Muscle layer of duodenum (tissue), 2 donors: ENCODE results near the gene DRC1.

Source experiments
- H3K27ac ChIP-seq: one replicate; pipeline ENCODE4 v1.7.0; 2013; ENCODE audit warnings: mild to moderate bottlenecking, low read length
- H3K27me3 ChIP-seq: one replicate; pipeline ENCODE4 v1.7.0; 2013; ENCODE audit warnings: low read depth, mild to moderate bottlenecking, control low read depth, low read length
- H3K36me3 ChIP-seq, 2 donors: one replicate each; pipeline ENCODE4 v1.7.0; 2013; ENCODE audit warnings: low read length in 2 of 2, control low read depth in 1 of 2, mild to moderate bottlenecking in 1 of 2; ENCODE audit not compliant: insufficient read depth in 2 of 2, control insufficient read depth in 1 of 2
- H3K4me1 ChIP-seq, 2 donors: one replicate each; pipeline ENCODE4 v1.7.0; 2013; ENCODE audit warnings: low read length in 2 of 2, mild to moderate bottlenecking in 2 of 2, control low read depth in 1 of 2, moderate library complexity in 1 of 2; ENCODE audit not compliant: insufficient read depth in 2 of 2, control insufficient read depth in 1 of 2
- H3K4me3 ChIP-seq, 2 donors: one replicate each; pipeline ENCODE4 v1.7.0; 2013; ENCODE audit warnings: low read length in 2 of 2, low read depth in 1 of 2, mild to moderate bottlenecking in 1 of 2
- H3K9me3 ChIP-seq, 2 donors: one replicate each; pipeline ENCODE4 v1.7.0; 2013; ENCODE audit warnings: low read length in 2 of 2, control low read depth in 1 of 2, mild to moderate bottlenecking in 1 of 2; ENCODE audit not compliant: control insufficient read depth in 1 of 2
- donor health status: healthy.

DRC1 gene

GRCh38 chr2:26492749-26493515 lies 91.2 kb downstream of the DRC1 start:
- no peak overlapping the region for H3K27ac ChIP-seq
- H3K9me3 ChIP-seq = no peaks in the 10 kb centered on the region
- no peaks in the 10 kb centered on the region for H3K4me1 ChIP-seq
- no peaks in the 10 kb centered on the region for H3K36me3 ChIP-seq
- H3K27me3 ChIP-seq = no peaks in the 10 kb centered on the region
- H3K4me3 ChIP-seq = no peak overlapping the region

- Histone ChIP-seq H3K9me3 (no peaks in the 10 kb centered on the region), H3K4me1 (no peaks in the 10 kb centered on the region), H3K27ac (no peak overlapping the region), H3K27me3 (no peaks in the 10 kb centered on the region), H3K4me3 (no peak overlapping the region), H3K36me3 (no peaks in the 10 kb centered on the region)
Observed at GRCh38 chr2:26493566-26493965, 91.8 kb downstream of the DRC1 start.

- Histone ChIP-seq H3K9me3 (no peaks in the 10 kb centered on the region), H3K27me3 (no peaks in the 10 kb centered on the region), H3K27ac (no peak overlapping the region), H3K36me3 (no peaks in the 10 kb centered on the region), H3K4me1 (no peaks in the 10 kb centered on the region), H3K4me3 (no peak overlapping the region)
Observed at GRCh38 chr2:26494199-26494598, 92.5 kb downstream of the DRC1 start.

- Histone ChIP-seq H3K27me3 (no peaks in the 10 kb centered on the region), H3K4me3 (no peak overlapping the region), H3K9me3 (no peaks in the 10 kb centered on the region), H3K36me3 (no peaks in the 10 kb centered on the region), H3K27ac (no peak overlapping the region), H3K4me1 (no peaks in the 10 kb centered on the region)
Observed at GRCh38 chr2:26494891-26495290, 93.2 kb downstream of the DRC1 start.

- no peak overlapping the region for H3K27ac ChIP-seq
- H3K4me3 ChIP-seq = no peak overlapping the region
- H3K4me1 ChIP-seq = no peaks in the 10 kb centered on the region
- H3K36me3 ChIP-seq = no peaks in the 10 kb centered on the region
- no peaks in the 10 kb centered on the region for H3K9me3 ChIP-seq
- no peaks in the 10 kb centered on the region for H3K27me3 ChIP-seq
Observed at GRCh38 chr2:26495705-26496297, 94.1 kb downstream of the DRC1 start.

GRCh38 chr2:26500406-26500805 lies 98.7 kb downstream of the DRC1 start:
- no peaks in the 10 kb centered on the region for H3K9me3 ChIP-seq
- no peak overlapping the region for H3K4me3 ChIP-seq
- H3K27ac ChIP-seq = no peak overlapping the region
- H3K27me3 ChIP-seq = peaks cover 3% of the 10 kb centered on the region
- H3K36me3 ChIP-seq = no peaks in the 10 kb centered on the region
- H3K4me1 ChIP-seq = peaks cover 0 to 15% of the 10 kb centered on the region in 2 donors

GRCh38 chr2:26503231-26503880 lies 101.6 kb downstream of the DRC1 start:
- H3K27me3 ChIP-seq = peaks cover 3% of the 10 kb centered on the region
- H3K4me3 ChIP-seq = peak overlapping the region; percentile 48 to 61
- H3K36me3 ChIP-seq = no peaks in the 10 kb centered on the region
- peaks cover 0 to 15% of the 10 kb centered on the region in 2 donors for H3K4me1 ChIP-seq
- no peak overlapping the region for H3K27ac ChIP-seq
- no peaks in the 10 kb centered on the region for H3K9me3 ChIP-seq

- Histone ChIP-seq H3K27me3 (peaks cover 3% of the 10 kb centered on the region), H3K27ac (no peak overlapping the region), H3K9me3 (no peaks in the 10 kb centered on the region), H3K36me3 (no peaks in the 10 kb centered on the region), H3K4me1 (peaks cover 0 to 15% of the 10 kb centered on the region in 2 donors), H3K4me3 (peak overlapping the region; percentile 48 to 61)
Observed at GRCh38 chr2:26504002-26504401, 102.3 kb downstream of the DRC1 start.

GRCh38 chr2:26506279-26506678 lies 104.6 kb downstream of the DRC1 start:
- Histone ChIP-seq H3K4me1 (peaks cover 0 to 15% of the 10 kb centered on the region in 2 donors), H3K36me3 (no peaks in the 10 kb centered on the region), H3K27ac (no peak overlapping the region), H3K27me3 (peaks cover 3% of the 10 kb centered on the region), H3K4me3 (no peak overlapping the region), H3K9me3 (no peaks in the 10 kb centered on the region)
